CD14-positive monocyte (primary cell): ENCODE results near the gene PPFIBP1. TPM values are rescaled to one million over a fixed set of nuclear protein-coding genes. Genes with fewer than 3 reads are reported as not detected.
A peak's percentile ranks its signal among the peaks of the same experiment; 100 is the strongest.
"Not testable (repeated sequence)": the region's sequence is repeated elsewhere in the genome, so short reads cannot be mapped to it uniquely, and the experiment has no call there.

Source experiments
- DNase-seq, 3 donors: peaks; one replicate each; pipeline ENCODE4 v3.0.0-alpha.2; 2011 to 2022
- H2AFZ ChIP-seq: 2 replicates; pipeline ENCODE4 v1.6.0; 2012; ENCODE audit warnings: mild to moderate bottlenecking, low read depth, low read length, inconsistent platforms; ENCODE audit not compliant: insufficient read depth, poor library complexity, severe bottlenecking
- H3K27ac ChIP-seq, 2 donors: 1 replicate in 1 of 2; 2 replicates in 1 of 2; pipeline ENCODE4 v1.5.1; 2012 to 2013; ENCODE audit warnings: low read length in 2 of 2, control low read depth in 1 of 2, inconsistent platforms in 1 of 2, low read depth in 1 of 2, mild to moderate bottlenecking in 1 of 2
- H3K27me3 ChIP-seq, 2 donors: one replicate each; pipeline versions ENCODE4 v1.6.0 to v1.6.1; 2011 to 2013; ENCODE audit warnings: low read length in 2 of 2; ENCODE audit not compliant: control insufficient read depth in 2 of 2, insufficient read depth in 2 of 2
- H3K36me3 ChIP-seq, 2 donors: replicated peaks in 1 of 2; 1 replicate in 1 of 2; 2 replicates in 1 of 2; pipeline versions ENCODE4 v1.5.1 to v1.6.1; 2012 to 2013; ENCODE audit warnings: low read length in 2 of 2, control low read depth in 1 of 2, inconsistent platforms in 1 of 2, mild to moderate bottlenecking in 1 of 2; ENCODE audit not compliant: insufficient read depth in 2 of 2, control insufficient read depth in 1 of 2
- H3K4me1 ChIP-seq, 2 donors: 1 replicate in 1 of 2; 2 replicates in 1 of 2; pipeline versions ENCODE4 v1.5.1 to v1.6.1; 2012 to 2013; ENCODE audit warnings: low read length in 2 of 2, control low read depth in 1 of 2, inconsistent platforms in 1 of 2, mild to moderate bottlenecking in 1 of 2, moderate library complexity in 1 of 2; ENCODE audit not compliant: insufficient read depth in 2 of 2, control insufficient read depth in 1 of 2
- H3K4me2 ChIP-seq: replicated peaks from 2 replicates; pipeline ENCODE3; 2012; ENCODE audit warnings: low read length, moderate library complexity, mild to moderate bottlenecking; ENCODE audit not compliant: poor library complexity, severe bottlenecking; ENCODE audit errors: extremely low read depth
- H3K4me3 ChIP-seq, 3 experiments: fragments of 200-600 bp in 1 of 3; sonication (generic) in 1 of 3; replicated peaks in 1 of 3; 1 replicate in 2 of 3; 2 replicates in 1 of 3; pipeline ENCODE4 v1.5.1; 2011 to 2013; ENCODE audit warnings: low read length in 3 of 3, mild to moderate bottlenecking in 3 of 3, control low read depth in 2 of 3, low read depth in 2 of 3, inconsistent platforms in 1 of 3, moderate library complexity in 1 of 3
- H3K79me2 ChIP-seq: 2 replicates; pipeline ENCODE4 v1.6.0; 2012; ENCODE audit warnings: mild to moderate bottlenecking, control low read depth, inconsistent platforms, low read length, moderate library complexity; ENCODE audit not compliant: insufficient read depth
- H3K9ac ChIP-seq: 2 replicates; pipeline ENCODE4 v1.6.0; 2017; ENCODE audit warnings: low read length, mild to moderate bottlenecking; ENCODE audit not compliant: insufficient read depth, poor library complexity, severe bottlenecking
- H3K9me3 ChIP-seq, 2 donors: replicated peaks in 1 of 2; 1 replicate in 1 of 2; 2 replicates in 1 of 2; pipeline versions ENCODE4 v1.5.1 to v1.6.1; 2012 to 2013; ENCODE audit warnings: low read length in 2 of 2, control low read depth in 1 of 2; ENCODE audit not compliant: control insufficient read depth in 1 of 2, insufficient read depth in 1 of 2
- H4K20me1 ChIP-seq: 2 replicates; pipeline ENCODE4 v1.6.0; 2012; ENCODE audit warnings: mild to moderate bottlenecking, low read length, control low read depth, moderate library complexity; ENCODE audit not compliant: insufficient read depth
- H3K27ac Mint-ChIP-seq, 7 donors: one replicate each; pipeline ENCODE4 v1.8.0; 2020; ENCODE audit warnings: mild to moderate bottlenecking in 7 of 7, mixed read lengths in 7 of 7, moderate library complexity in 6 of 7, inconsistent platforms in 2 of 7
- H3K27me3 Mint-ChIP-seq, 3 donors: one replicate each; pipeline ENCODE4 v1.8.0; 2021 to 2022; ENCODE audit warnings: low read depth in 3 of 3, mild to moderate bottlenecking in 3 of 3, mixed read lengths in 3 of 3, moderate library complexity in 3 of 3, inconsistent platforms in 1 of 3
- H3K36me3 Mint-ChIP-seq, 2 donors: one replicate each; pipeline ENCODE4 v1.8.0; 2020; ENCODE audit warnings: mixed read lengths in 2 of 2, inconsistent platforms in 1 of 2, mild to moderate bottlenecking in 1 of 2
- H3K4me1 Mint-ChIP-seq: one replicate; pipeline ENCODE4 v1.8.0; 2020; ENCODE audit warnings: mild to moderate bottlenecking, mixed read lengths
- H3K4me3 Mint-ChIP-seq, 2 donors: one replicate each; pipeline ENCODE4 v1.8.0; 2020; ENCODE audit warnings: mild to moderate bottlenecking in 2 of 2, mixed read lengths in 2 of 2, moderate library complexity in 1 of 2
- H3K9me3 Mint-ChIP-seq, 7 donors: one replicate each; pipeline ENCODE4 v1.8.0; 2020 to 2022; ENCODE audit warnings: mixed read lengths in 7 of 7, mild to moderate bottlenecking in 6 of 7, moderate library complexity in 6 of 7, inconsistent platforms in 2 of 7
- whole genome bisulfite sequencing: methylation state at CpG from one replicate; pipeline ENCODE4 v1.1.5; 2013; ENCODE audit warnings: missing lambda C conversion rate; ENCODE audit not compliant: insufficient coverage; 5-methylcytosine and 5-hydroxymethylcytosine counted together
- intact Hi-C, 2 donors: fragments of 100-400 bp; cut with micrococcal nuclease; formaldehyde crosslinking; loops; one replicate each; pipeline versions ENCODE4 v1.15.0 to v1.15.1; 2023
- polyA plus RNA-seq, 3 donors: library from polyadenylated mRNA; depleted of rRNA in 1 of 3; unstranded in 2 of 3; stranded (reverse) in 1 of 3; fragments of 300-500 nt in 2 of 3; fragments of >200 nt in 1 of 3; fragmentation: Illumina TruSeq in 2 of 3; gene quantifications; 1 replicate in 2 of 3; 2 replicates in 1 of 3; pipeline ENCODE4 v1.2.3, GENCODE V29; 2012 to 2021
- TF ChIP-seq, protein P1 (sequence below): fragments of 200-600 bp; IDR thresholded peaks from one replicate; pipeline ENCODE4 v1.8.0; 2022; ENCODE audit warnings: antibody characterized with exemption, mild to moderate bottlenecking

Gene PPFIBP1
- polyA plus RNA-seq, 3 donors = 0.25 to 0.79 (median 0.53) TPM

DNA sequence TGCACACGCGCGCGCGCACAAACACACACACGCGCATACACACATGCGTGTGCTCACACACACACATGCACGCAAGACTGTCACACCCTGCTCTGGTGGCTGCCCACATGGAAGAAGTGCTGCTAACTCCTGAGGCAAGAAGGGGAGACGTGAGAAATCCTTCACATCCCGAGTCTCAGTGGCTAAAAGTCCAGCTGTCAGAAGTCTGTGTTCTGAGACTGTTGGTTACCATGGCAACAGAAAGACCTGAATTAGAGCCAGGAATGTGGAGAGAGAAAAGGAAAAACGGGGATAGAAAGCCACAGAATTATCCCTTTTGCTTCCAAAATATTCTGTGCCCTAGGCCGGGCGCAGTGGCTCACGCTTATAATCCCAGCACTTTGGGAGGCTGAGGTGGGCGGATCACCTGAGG lies 71.2 kb downstream of the PPFIBP1 start:
- Histone ChIP-seq H2AFZ (no peak overlapping the region), H3K4me1 (no peaks in the 10 kb centered on the region), H3K36me3 (no peaks in the 10 kb centered on the region), H3K9me3 (no peaks in the 10 kb centered on the region), H3K9ac (no peak overlapping the region), H3K4me2 (no peak overlapping the region), H3K27me3 (no peaks in the 10 kb centered on the region), H4K20me1 (no peaks in the 10 kb centered on the region), H3K27ac (no peak overlapping the region), H3K79me2 (no peaks in the 10 kb centered on the region), H3K4me3 (no peak overlapping the region)
- no peak overlapping the region for H3K27ac Mint-ChIP-seq
- intact Hi-C loops = no loop called here
- no peaks in the 10 kb centered on the region for H3K36me3 Mint-ChIP-seq
- 99% methylated on average over 9 of the region's 16 CpGs for WGBS
- peaks cover 2 to 8% (median 6%) of the 10 kb centered on the region in 7 donors for H3K9me3 Mint-ChIP-seq
- peaks cover 10% of the 10 kb centered on the region for H3K4me1 Mint-ChIP-seq
- peaks cover 0 to 1% (median 0%) of the 10 kb centered on the region in 3 donors for H3K27me3 Mint-ChIP-seq
- TF ChIP-seq, protein P1, sequence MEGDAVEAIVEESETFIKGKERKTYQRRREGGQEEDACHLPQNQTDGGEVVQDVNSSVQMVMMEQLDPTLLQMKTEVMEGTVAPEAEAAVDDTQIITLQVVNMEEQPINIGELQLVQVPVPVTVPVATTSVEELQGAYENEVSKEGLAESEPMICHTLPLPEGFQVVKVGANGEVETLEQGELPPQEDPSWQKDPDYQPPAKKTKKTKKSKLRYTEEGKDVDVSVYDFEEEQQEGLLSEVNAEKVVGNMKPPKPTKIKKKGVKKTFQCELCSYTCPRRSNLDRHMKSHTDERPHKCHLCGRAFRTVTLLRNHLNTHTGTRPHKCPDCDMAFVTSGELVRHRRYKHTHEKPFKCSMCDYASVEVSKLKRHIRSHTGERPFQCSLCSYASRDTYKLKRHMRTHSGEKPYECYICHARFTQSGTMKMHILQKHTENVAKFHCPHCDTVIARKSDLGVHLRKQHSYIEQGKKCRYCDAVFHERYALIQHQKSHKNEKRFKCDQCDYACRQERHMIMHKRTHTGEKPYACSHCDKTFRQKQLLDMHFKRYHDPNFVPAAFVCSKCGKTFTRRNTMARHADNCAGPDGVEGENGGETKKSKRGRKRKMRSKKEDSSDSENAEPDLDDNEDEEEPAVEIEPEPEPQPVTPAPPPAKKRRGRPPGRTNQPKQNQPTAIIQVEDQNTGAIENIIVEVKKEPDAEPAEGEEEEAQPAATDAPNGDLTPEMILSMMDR = no peak
- no peak overlapping the region for H3K4me3 Mint-ChIP-seq
- DNase-seq = no peak

DNA sequence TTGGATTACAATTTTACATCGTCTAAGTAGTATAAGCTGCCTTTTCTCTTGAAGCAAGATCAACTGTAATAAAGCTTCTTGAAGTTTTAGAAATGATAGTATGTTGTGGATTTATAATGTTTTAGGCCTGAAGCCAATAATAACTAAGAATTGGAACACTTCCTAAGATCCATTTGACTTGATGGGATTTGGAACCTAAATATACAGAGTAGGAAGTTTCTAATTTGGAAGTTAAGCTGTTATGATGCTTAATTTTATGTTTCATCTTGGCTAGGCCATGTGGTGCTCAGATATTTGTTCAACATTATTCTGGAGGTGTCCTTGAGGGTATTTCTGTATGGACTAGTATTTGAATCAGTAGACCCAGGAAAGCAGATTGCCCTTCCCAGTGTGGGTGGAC lies 74.9 kb downstream of the PPFIBP1 start:
- H3K4me3 Mint-ChIP-seq, H4K20me1 ChIP-seq, H3K27me3 ChIP-seq, DNase-seq, H3K36me3 ChIP-seq, H3K36me3 Mint-ChIP-seq, H3K27ac ChIP-seq, H3K4me2 ChIP-seq, H3K4me1 Mint-ChIP-seq, H3K9me3 Mint-ChIP-seq, H2AFZ ChIP-seq, intact Hi-C loops, H3K27ac Mint-ChIP-seq, H3K4me1 ChIP-seq, H3K27me3 Mint-ChIP-seq, H3K9ac ChIP-seq, H3K4me3 ChIP-seq, H3K9me3 ChIP-seq, H3K79me2 ChIP-seq: not testable (repeated sequence)
- no CpG with 5 or more reads among the region's 1 CpG for WGBS

DNA sequence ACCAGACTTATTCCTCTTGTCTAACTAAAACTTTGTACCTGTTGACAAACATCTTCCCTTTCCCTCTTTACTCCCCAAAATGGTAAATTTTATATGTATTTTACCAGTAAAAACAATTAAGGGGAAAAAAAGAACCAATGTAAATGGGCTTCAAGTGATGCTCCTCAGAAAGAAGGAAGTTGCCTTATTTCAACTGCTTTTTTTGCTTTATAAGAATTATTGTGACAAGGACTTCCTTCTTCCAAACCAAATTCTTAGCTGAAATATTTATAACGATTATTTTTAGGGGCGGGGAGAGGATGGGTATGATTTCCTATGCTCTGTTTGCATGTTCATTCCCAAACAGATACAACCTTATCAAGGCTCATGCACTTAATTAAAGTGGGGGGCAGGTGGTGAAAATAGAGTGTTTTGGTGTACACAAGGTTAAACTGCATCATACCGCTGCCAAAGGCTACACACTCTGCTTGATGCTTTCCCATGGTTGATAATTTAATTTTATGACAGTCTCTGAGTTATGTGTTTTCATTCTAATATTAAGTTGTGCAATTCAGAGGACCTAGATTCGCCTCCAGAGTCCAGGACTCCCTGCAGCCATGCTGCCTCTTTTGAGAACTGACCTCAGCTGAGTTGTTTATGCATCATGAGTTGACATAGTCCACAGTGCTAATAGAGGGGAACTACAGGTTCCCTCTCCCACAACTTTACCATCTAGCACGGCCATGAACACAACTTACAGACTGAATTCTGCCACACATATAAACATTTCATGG lies 77.2 kb downstream of the PPFIBP1 start:
- H3K4me3 Mint-ChIP-seq, H4K20me1 ChIP-seq, H3K27me3 ChIP-seq, H2AFZ ChIP-seq, H3K27me3 Mint-ChIP-seq, H3K4me1 ChIP-seq, H3K9ac ChIP-seq, intact Hi-C loops, H3K4me2 ChIP-seq, H3K27ac ChIP-seq, H3K36me3 Mint-ChIP-seq, DNase-seq, H3K9me3 ChIP-seq, H3K79me2 ChIP-seq, H3K36me3 ChIP-seq, H3K4me1 Mint-ChIP-seq, H3K4me3 ChIP-seq: not testable (repeated sequence)
- peak overlapping the region in 1 of 7 donors; percentile 52 for H3K27ac Mint-ChIP-seq
- WGBS = 17% methylated on average over 1 of the region's 5 CpGs
- peaks cover 6 to 17% (median 13%) of the 10 kb centered on the region in 7 donors for H3K9me3 Mint-ChIP-seq
